GM19452 (cell line): ENCODE results near the gene LRRC34.

Experiments used
- ATAC-seq: cut with Tn5 transposase; IDR thresholded peaks from one replicate; pipeline ENCODE4 v1.9.1; 2021; ENCODE audit not compliant: unreplicated experiment

LRRC34 gene

GRCh38 chr3:169812332-169813235, at the start of gene LRRC34, which contains the start of gene LRRIQ4:
LRRC34 (minus strand) TSS chr3:169812904; CDS start chr3:169812548, 356 bp downstream.
LRRIQ4 (plus strand) TSS chr3:169812870; CDS start chr3:169821922, 9,052 bp downstream.
- ATAC-seq: peak; percentile 69

- ATAC-seq: no peak
Measured at GRCh38 chr3:169861871-169862270, 49.2 kb upstream of the LRRC34 start.

- ATAC-seq: no peak
Measured at GRCh38 chr3:169857811-169858210, 45.1 kb upstream of the LRRC34 start.

GRCh38 chr3:169855514-169855913, 42.8 kb upstream of the LRRC34 start:
- no peak for ATAC-seq

- no peak for ATAC-seq
Measured at GRCh38 chr3:169850618-169851017, 37.9 kb upstream of the LRRC34 start.

- no peak for ATAC-seq
Measured at GRCh38 chr3:169848741-169849140, 36.0 kb upstream of the LRRC34 start.

GRCh38 chr3:169847896-169848295, 35.2 kb upstream of the LRRC34 start:
- no peak for ATAC-seq

GRCh38 chr3:169846458-169847193, 33.9 kb upstream of the LRRC34 start:
- ATAC-seq: peak; percentile 98

- ATAC-seq: no peak
Measured at GRCh38 chr3:169842960-169843359, 30.3 kb upstream of the LRRC34 start.

- no peak for ATAC-seq
Measured at GRCh38 chr3:169841171-169841570, 28.5 kb upstream of the LRRC34 start.

- no peak for ATAC-seq
Measured at GRCh38 chr3:169838511-169839030, 25.9 kb upstream of the LRRC34 start.

GRCh38 chr3:169836942-169837275, 24.2 kb upstream of the LRRC34 start:
- no peak for ATAC-seq

GRCh38 chr3:169836078-169836941, 23.6 kb upstream of the LRRC34 start:
- ATAC-seq: peak; percentile 80

GRCh38 chr3:169835533-169835932, 22.8 kb upstream of the LRRC34 start:
- no peak for ATAC-seq

- ATAC-seq: no peak
Measured at GRCh38 chr3:169827712-169828111, 15.0 kb upstream of the LRRC34 start.

- ATAC-seq: no peak
Measured at GRCh38 chr3:169825316-169825715, 12.6 kb upstream of the LRRC34 start.

GRCh38 chr3:169822983-169823382, 10.3 kb upstream of the LRRC34 start:
- ATAC-seq: no peak

GRCh38 chr3:169822540-169822939, 9.8 kb upstream of the LRRC34 start:
- no peak for ATAC-seq

- no peak for ATAC-seq
Measured at GRCh38 chr3:169822091-169822490, 9.4 kb upstream of the LRRC34 start.

- no peak for ATAC-seq
Measured at GRCh38 chr3:169818316-169818715, 5.6 kb upstream of the LRRC34 start.
